ENCODE measurements around the gene CTIF. TPM values are rescaled to one million over a fixed set of nuclear protein-coding genes. Genes with fewer than 3 reads are reported as not detected.

The CTIF gene
- total RNA-seq, 2 donors from 2014 or later, result 64.9 to 70.6 TPM

DNA sequence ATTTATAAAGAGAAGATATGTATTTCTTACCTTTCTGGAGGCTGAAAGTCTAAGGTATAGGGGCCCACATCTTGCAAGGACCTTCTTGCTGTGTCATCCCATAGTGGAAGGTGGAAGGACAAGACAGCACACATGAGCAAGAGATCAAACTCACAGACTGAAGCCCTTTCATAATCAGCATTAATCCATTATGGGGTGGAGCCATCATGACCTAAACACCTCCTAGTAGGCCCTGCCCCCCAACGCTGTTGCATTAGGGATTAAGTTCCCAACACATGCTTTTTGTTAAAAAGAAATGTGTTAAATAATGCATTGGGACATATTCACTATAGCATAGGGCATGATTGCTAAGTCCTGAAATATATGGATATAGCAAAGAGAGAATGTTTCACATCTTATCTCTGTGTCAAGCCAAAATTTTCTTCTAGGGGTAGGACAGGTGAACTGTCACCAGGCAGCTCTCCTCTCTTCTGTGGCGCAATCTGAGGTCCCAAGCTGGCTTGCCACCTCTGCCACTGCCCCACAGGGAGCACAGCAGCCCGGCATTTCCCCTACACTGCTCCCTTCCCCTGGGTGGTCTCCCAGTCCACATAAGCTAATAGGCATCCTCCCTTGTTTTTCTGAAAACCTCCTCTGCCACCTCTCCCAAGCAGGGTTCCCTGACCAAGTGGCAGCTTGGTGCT is 8.3 kb upstream of the CTIF start:
- intact Hi-C loops (cut with DNase I), result loop anchor here (5.0 to 10.0 kb wide), 2 partner anchors 46 to 132 kb away; no protein-coding TSS in a partner anchor
- DNase-seq (no peak), ATAC-seq (no peak)

DNA sequence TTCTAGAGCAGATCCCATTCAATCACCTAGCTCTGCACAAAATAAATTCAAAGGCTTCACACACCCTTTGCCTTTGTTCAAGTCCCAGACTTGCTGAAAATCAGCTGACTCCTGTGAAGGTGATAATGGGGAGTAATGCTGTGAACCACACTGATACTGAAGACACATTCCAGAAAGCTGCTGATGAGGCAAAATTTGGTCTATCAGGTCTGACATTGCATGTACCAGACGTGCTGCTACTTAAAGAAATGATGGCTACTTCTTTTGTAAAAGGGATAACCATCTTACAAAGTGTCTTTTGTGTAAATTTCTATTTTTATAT is 7.8 kb upstream of the CTIF start:
- intact Hi-C loops (cut with DNase I), result loop anchor here (5.0 to 10.0 kb wide), 2 partner anchors 46 to 131 kb away; no protein-coding TSS in a partner anchor
- no peak for DNase-seq
- no peak for ATAC-seq

DNA sequence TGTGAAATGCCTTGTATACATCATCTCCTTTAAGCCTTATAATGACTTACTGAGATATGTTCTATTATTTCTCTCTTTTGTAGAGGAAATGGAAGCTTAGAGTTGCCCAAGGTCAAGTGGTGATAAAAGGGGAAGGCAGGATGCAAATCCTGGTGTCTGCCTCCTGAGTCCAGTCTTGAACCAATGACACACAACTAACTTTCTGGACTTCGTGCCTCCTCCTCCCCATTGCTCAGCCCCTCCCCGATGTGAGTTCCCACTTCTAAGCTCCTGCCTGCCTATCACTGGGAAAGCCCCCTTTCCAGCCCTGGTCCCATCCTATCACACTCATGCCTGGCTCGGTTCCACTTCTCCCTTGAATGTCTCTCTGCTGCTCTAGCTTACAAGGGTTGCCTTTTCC is 6.9 kb upstream of the CTIF start:
- DNase-seq (no peak), ATAC-seq (no peak)
- intact Hi-C loops (cut with DNase I), result loop anchor here (5.0 to 10.0 kb wide), 2 partner anchors 47 to 130 kb away; no protein-coding TSS in a partner anchor

DNA sequence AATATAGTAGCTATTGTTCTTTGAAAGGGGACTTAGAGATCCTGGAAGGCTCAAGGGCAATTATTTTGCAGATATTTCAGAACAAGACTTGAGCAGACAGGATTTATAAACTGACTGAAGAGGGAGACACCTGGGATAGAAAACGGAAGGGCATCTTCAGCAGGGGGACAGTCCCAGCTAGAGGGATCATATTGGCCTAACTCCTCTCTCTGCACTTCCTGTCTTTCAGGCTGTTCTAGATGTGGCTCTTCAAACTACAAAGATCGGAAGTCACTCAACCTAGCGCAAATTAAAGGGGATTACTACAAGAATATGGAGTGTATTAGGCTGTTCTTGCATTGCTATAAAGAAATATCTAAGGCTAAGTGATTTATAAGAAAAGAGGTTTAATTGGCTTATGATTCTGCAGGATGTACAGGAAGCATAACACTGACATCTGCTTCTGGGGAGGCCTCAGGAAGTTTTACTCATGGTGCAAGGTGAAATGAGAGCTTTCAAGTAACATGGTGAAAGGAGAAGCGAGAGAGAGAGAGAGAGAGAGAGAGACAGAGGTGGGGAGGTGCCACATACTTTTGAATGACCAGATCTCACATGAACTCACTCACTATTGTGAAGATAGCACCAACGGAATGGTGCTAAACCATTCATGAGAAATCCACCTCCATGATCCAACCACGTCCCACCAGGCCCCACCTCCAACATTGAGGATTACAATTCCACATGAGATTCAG is 5.3 kb upstream of the CTIF start:
- no peak for ATAC-seq
- DNase-seq, result no peak
- intact Hi-C loops (cut with DNase I), result loop anchor here (5.0 to 10.0 kb wide), 2 partner anchors 49 to 129 kb away; no protein-coding TSS in a partner anchor

DNA sequence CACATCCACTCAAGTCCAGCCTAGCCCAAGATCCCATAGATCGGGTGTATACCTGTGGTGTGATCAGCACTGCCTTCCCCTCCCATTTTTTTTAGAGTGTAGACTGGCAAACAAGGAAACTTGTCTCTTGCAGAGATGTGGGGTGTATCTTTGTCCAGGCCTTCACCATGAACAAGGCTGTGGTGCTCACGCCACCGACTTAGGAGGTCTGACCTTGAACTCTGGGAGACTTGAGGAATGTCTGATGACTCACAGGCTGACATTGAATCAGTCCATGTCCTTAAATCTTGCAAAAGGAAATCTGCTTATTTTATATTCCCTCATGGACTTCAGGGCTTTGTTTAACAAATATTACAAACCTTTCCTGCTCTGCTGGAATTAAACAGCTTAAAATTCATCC is 4.5 kb upstream of the CTIF start:
- no peak for DNase-seq
- intact Hi-C loops (cut with DNase I), result loop anchor here (5.0 to 10.0 kb wide), 2 partner anchors 50 to 128 kb away; no protein-coding TSS in a partner anchor
- no peak for ATAC-seq

DNA sequence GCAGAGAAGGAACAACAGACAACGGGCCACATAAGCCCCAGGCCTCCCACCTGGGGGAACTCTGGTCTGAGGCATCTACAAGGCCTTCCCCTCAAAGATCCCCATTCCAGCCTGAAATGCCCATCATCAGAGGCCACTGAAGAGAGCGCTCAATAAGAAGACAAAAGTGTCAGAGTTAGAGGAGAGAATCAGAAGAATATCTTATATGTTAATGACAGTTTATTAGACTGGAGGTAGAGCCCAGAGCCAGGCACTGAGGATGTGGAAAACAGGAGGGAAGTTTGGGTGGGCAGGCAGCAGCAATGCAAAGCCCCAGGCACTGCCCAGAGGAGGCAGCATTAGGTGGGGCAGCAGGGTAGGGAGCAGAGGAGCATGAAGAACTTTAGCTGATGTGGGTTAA is 2.9 kb upstream of the CTIF start:
- intact Hi-C loops (cut with DNase I), result loop anchor here (5.0 to 10.0 kb wide), 2 partner anchors 49 to 51 kb away; no protein-coding TSS in a partner anchor
- DNase-seq (no peak), ATAC-seq (no peak)

DNA sequence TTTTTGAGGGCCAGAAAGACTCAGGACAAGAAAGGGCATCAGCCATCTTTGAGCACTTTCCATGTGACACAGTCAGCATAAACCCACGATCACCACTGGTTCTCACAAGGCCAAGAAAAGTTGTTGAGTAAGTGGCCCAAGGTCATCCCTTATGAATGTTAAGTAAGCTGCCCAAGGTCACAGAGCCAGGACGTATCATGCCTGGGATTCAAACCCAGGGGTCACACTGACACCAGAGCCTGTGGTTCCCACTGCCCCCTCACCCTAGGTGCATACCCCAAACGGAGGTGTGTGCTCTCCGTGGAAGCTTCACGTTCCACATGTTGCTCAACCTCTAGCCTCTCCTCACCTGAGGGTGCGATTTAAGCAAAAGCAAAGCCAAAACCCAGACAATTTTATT is 2.3 kb upstream of the CTIF start:
- no peak for ATAC-seq
- no peak for DNase-seq
- intact Hi-C loops (cut with DNase I), result loop anchor here (5.0 to 10.0 kb wide), 2 partner anchors 49 to 52 kb away; no protein-coding TSS in a partner anchor

DNA sequence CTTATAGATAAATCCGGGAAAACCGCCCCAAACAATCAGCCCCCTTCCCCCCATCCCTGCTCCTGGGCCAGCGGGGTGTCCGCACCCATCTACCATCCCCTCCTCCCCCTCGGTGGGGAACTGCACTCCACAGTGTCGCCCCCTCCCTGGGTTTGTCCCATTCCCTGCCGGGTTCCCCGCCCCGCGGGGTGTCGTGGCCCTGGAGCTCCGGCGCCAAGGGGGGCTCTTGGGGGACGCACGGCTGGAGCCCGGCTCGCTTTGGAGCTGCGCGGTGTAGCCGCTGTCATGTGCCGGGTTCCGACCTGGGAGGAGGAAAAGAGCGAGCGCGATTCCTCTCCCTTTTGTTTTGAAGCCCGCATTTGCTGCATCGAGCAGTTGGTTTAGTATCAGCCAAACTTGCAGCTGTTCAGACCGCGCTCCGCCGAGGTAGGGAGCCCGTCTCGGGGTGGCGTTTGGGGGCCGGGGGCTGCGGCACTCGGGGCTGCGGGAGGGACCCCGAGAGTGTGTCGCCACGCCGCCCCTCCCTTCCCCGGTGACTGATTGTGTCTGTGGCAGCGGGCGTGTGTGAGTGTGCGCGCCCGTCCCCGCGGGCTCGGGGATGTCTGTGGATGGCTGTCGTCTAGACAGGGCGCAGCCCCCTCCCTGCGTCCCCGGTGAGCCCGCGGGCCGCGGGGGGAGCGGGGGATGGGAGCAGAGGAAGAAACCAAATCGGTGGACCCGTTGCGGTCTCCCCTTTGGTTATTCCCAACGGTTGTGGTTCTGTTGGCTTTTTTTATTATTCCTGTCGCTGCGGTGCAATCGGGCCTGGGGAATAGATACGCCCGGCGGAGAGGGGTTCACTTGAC is 797 bp downstream of the CTIF start:
- intact Hi-C loops (cut with DNase I), result loop anchor here (5.0 to 10.0 kb wide), 5 partner anchors 52 to 125 kb away; no protein-coding TSS in a partner anchor
- ATAC-seq (peak; percentile 27 to 38), DNase-seq (peak; percentile 54)

DNA sequence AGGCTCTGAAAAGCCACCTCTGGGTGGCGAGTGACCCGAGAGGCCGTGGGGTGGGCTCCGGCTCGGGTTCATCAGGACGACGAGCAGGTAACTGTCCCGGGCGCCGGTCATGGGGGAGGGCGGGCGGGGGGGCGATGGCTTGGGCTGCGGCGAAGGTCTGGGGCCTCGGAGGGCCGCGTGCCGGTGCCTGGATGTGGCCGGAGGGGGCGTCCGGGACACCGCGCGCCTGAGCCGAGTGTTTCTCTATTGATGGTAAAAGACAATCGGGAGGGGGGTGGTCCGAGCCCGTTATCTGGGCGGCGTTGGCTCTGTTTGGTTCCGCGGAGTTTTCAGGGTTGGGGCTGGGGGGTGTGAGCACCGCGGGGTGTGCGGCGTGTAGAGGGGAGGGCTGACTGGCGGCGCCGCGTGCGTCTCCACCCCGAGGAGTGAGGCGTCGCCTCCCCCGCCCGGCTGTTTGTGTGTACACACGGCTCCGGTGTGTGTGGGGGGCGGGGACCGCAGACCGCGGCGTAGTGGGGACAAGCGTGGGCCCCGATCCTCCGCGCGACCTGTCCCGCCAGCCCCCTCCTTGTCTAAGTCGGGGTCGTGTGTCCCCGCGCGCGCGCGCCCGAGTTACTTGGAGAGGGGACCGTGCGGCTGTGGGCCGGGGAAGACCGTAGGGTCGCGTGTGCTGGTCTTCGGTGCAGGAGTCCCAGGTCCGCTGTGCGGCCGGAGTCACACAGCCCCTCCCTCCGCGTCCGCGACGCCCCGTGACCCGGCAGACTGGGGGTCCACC is 1.6 kb downstream of the CTIF start:
- ATAC-seq (peak; percentile 67 to 72), DNase-seq (peak; percentile 79)
- intact Hi-C loops (cut with DNase I), result loop anchor here (5.0 to 10.0 kb wide), 3 partner anchors 62 to 124 kb away; no protein-coding TSS in a partner anchor

DNA sequence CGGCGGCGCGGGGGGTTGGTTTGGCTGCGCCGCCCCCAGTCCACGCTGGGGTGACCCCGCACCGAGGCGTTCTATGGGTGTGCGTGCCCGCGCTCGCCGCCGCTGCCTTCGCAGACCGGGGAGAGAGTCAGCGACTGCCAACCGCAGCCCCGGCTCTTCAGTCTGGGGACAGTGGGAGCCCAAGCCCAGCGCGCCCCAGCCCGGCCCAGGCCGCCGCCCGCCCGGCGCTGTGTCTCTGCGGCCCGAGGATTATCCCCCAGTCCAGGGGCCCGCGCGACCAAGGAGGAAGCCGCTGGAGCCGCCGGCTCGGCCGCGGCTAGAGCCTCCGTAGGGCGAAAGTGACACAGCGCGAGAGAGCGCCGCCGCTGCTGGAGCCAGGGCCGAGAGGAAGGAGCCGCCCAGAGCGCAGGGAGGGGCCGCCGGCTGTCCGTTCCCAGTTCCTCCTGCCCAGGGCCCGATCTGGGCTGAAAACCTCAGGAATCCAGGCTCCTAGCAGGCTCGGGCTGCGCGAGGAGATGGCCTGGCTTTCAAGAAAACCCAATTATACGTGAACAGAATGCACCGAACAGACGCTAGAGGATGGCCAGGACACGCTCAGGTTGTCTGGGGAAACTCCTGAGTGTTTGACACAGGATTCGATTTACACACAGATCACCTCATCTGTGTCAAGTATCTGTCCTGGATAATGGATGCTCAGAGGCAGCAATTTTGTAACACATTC is 2.4 kb downstream of the CTIF start:
- intact Hi-C loops (cut with DNase I), result loop anchor here (5.0 to 10.0 kb wide), 3 partner anchors 61 to 124 kb away; no protein-coding TSS in a partner anchor
- ATAC-seq (peak; percentile 67 to 77), DNase-seq (peak; percentile 86)

DNA sequence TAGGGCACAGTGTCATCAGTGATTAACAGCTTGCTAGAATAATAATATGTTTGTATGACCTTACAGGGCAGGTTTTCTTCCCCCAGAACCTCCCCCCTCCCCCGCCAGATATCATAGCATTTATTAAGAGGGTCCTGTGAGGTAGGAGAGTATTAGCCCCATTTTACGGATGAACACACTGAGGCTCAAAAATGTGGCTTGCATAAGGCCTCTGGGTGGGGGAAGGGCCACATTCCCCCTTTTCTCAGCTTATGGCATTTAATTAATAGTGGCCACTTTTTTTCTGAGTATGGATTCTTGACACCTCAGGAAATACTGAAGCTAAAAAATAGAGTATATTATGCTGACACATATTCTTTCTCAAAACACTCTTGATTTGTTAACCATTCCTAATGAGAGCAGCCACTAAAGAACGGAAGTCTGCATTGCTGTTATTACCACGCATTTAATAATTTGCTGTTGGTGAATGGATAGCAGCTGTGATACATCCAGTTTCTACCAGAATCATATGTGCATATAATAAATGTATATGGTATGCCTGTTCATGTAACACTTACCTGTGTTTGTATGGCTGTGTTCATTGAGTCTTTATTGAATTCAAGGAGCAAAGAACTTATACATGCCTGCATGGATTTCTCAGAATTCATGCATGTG is 3.0 kb downstream of the CTIF start:
- no peak for ATAC-seq
- intact Hi-C loops (cut with DNase I), result loop anchor here (5.0 to 10.0 kb wide), 3 partner anchors 60 to 123 kb away; no protein-coding TSS in a partner anchor

DNA sequence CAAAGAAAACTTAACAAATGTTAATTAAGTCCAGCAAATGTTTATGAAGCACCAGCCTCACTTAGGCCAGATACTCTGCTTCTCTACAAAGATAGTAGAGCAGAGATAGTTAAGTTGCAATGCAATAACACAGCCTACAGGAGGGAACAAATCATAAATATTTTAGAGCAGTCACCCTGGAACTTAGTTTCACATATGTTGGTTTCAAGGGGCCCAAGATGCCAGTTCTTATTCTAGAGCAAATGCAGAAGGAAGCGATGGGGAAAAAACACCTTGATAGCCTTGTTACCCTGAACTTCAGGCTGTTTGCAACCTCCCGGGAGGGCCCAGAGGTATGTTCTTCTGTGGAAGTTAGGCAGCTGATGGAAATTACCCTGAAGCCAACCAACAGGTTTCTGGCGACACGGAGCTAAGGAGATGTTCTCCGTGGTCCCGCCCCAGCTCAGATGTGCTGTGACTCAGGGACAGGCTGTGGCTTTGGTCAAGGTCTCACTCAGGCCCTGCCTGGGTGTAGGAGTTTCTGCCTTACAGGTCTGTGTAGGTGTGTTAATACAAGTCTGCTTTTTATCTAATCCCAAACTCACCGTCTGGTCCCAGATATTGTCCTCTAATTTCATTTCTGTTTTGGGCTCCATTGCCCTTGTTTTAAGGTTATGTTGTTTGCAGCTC is 3.8 kb downstream of the CTIF start:
- ATAC-seq, result no peak
- DNase-seq, result no peak
- intact Hi-C loops (cut with DNase I), result loop anchor here (5.0 to 10.0 kb wide), 3 partner anchors 60 to 122 kb away; no protein-coding TSS in a partner anchor

More for the DNA sequence above, 3.0 kb downstream of the CTIF start:
- DNase-seq, result no peak

DNA sequence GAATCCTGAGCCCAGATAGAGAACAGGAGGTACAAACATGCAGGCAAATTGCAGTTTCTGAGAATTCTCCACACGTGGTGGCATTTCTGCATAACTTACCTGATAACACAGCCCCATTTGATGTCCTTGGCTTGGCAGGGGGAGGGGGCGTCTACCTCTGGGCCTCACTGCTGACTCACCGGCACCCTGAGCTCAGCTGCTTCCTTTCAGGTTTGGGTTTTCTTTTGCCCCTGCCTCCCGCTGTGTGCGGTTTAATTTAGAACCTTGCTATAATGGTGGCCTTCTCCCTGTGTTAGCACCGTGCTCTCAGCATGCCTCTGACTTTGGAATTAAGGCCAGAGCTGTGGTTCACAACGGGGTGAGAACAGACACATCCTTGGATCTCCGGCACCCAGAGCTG is 4.4 kb downstream of the CTIF start:
- intact Hi-C loops (cut with DNase I), result loop anchor here (5.0 to 10.0 kb wide), 3 partner anchors 59 to 122 kb away; no protein-coding TSS in a partner anchor
- no peak for ATAC-seq
- DNase-seq, result no peak

DNA sequence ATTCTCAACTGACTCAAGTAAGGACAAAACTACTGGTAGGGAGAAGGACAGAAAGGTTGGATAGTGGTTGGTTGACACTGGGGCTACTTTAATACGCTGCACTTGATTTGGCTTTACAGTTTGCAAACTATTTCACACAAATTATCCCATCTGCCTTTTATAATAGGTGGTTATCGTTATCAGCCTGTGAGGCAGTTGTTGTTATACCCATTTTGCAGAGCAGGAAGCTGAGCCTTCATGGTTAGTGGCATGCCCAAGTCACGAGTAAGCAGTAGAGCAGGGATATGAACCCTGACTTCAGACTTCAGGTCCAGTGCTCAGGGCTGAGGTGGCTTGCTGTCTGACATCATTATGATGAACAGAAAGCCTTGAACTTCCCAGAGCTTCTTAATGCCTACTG is 5.3 kb downstream of the CTIF start:
- intact Hi-C loops (cut with DNase I), result loop anchor here (5.0 to 10.0 kb wide), 3 partner anchors 58 to 121 kb away; no protein-coding TSS in a partner anchor
- ATAC-seq (no peak), DNase-seq (no peak)

DNA sequence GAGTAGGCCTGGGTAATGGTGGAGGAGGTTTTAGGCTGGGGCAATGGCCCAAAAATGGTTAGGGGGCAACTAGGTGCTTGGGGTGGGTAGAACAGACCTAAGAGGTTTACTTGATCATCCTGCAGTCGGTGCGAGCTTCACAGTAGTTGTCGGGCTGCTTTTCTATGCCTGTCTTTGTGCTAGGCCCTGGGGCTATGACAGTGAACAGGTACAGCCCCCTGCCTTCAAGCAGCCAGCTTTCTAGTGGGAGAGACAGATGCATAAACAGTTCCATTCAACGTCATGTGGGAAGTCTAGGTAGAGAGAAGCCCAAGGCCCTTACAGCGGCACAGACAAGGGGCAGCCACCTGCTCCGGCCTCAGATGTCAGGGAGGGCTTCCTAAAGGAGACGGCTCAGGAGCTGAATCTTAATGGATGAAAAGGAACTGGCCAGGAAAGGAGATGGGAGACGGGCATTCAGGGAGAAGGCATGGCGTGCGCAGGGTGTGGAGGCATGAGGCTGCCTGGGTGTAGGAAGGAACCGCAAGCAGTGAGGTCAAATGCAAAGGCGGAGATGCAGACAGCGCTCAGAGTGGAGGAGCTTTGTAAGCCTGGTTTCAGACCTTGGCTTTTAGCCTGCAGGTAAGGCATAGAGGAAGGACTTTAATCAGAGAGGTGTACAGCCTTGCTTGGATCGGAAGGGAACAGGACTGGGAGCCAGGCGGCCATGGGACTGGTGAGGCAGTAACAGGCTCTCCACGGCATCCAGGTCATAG is 6.0 kb downstream of the CTIF start:
- intact Hi-C loops (cut with DNase I), result loop anchor here (5.0 to 10.0 kb wide), 4 partner anchors 47 to 120 kb away; no protein-coding TSS in a partner anchor
- no peak for DNase-seq
- ATAC-seq, result no peak
